Right lobe of liver (tissue), 6 donors: ENCODE measurements around the gene ACTRT2. TPM values are rescaled to one million over a fixed set of nuclear protein-coding genes. Genes with fewer than 3 reads are reported as not detected.

Experiments used
- ATAC-seq, 4 donors: fragments of 200-7000 bp; cut with Tn5 transposase; one replicate each; pipeline ENCODE4 v1.9.1; 2020; ENCODE audit warnings: mild to moderate bottlenecking in 4 of 4, moderate library complexity in 4 of 4
- DNase-seq, 3 donors: peaks; one replicate each; pipeline ENCODE4 v3.0.0-alpha.2; 2020
- H3K27ac ChIP-seq, 3 donors: fragments of 200-600 bp; one replicate each; pipeline ENCODE4 v1.8.0; 2022
- H3K27me3 ChIP-seq, 2 donors: fragments of 200-600 bp; one replicate each; pipeline ENCODE4 v1.8.0; 2022
- H3K36me3 ChIP-seq, 4 donors: fragments of 200-600 bp; sonication (generic) in 1 of 4; one replicate each; pipeline versions ENCODE4 v1.5.1 to v1.8.0; 2017 to 2022; ENCODE audit warnings: control low read depth in 1 of 4
- H3K4me1 ChIP-seq, 4 donors: fragments of 200-600 bp; sonication (generic) in 1 of 4; one replicate each; pipeline versions ENCODE4 v1.5.1 to v1.8.0; 2017 to 2022; ENCODE audit warnings: control low read depth in 1 of 4
- H3K4me3 ChIP-seq, 3 donors: fragments of 200-600 bp; one replicate each; pipeline ENCODE4 v1.8.0; 2022
- H3K9me3 ChIP-seq, 4 donors: fragments of 200-600 bp; sonication (generic) in 1 of 4; one replicate each; pipeline versions ENCODE4 v1.5.1 to v1.8.0; 2017 to 2022; ENCODE audit warnings: control low read depth in 1 of 4
- POLR2A ChIP-seq: fragments of 450-650 bp; IDR thresholded peaks from one replicate; pipeline ENCODE4 v1.6.1; 2017; ENCODE audit warnings: antibody characterized with exemption, mild to moderate bottlenecking
- WGBS: methylation state at CpG from one replicate; pipeline ENCODE4 v1.1.6; 2018; ENCODE audit warnings: low coverage, low lambda C conversion rate; ENCODE audit not compliant: insufficient coverage; ENCODE audit errors: missing lambda C conversion rate; 5-methylcytosine and 5-hydroxymethylcytosine counted together
- intact Hi-C, 2 donors: fragments of 100-400 bp; cut with DNase I; formaldehyde crosslinking; loops; one replicate each; pipeline versions ENCODE4 v1.11.2 to v1.14.1; 2022
- total RNA-seq, 6 experiments: library from RNA; depleted of rRNA in 2 of 6; stranded (reverse); fragments of >200 nt in 2 of 6; fragmentation: NEBNext Ultra II Directional in 3 of 6; extraction: Animal tissue kit (Norgen Biotek cat#: 25700) in 3 of 6; gene quantifications; one replicate each; pipeline versions ENCODE4 v1.1.0 to v1.2.4, GENCODE V29; 2016 to 2023
- TF ChIP-seq, protein P1 (sequence below), 4 donors: fragments of 200-600 bp in 3 of 4; fragments of 450-650 bp in 1 of 4; IDR thresholded peaks; one replicate each; pipeline versions ENCODE4 v1.5.1 to v1.8.0; 2016 to 2022; ENCODE audit warnings: antibody characterized with exemption in 4 of 4, mild to moderate bottlenecking in 2 of 4
- donor health status: DM: no; HTN: yes; CAD: no.
- donor health status: DM: no; HTN: no; CAD: no.
- donor health status: DM: no; HTN: no; CAD: no.
- donor health status: DM: no; HTN: yes; CAD: no.
- donor health status: DM: no; HTN: yes; CAD: no.

Gene ACTRT2
- total RNA-seq, 6 experiments from 2014 or later = not detected

DNA sequence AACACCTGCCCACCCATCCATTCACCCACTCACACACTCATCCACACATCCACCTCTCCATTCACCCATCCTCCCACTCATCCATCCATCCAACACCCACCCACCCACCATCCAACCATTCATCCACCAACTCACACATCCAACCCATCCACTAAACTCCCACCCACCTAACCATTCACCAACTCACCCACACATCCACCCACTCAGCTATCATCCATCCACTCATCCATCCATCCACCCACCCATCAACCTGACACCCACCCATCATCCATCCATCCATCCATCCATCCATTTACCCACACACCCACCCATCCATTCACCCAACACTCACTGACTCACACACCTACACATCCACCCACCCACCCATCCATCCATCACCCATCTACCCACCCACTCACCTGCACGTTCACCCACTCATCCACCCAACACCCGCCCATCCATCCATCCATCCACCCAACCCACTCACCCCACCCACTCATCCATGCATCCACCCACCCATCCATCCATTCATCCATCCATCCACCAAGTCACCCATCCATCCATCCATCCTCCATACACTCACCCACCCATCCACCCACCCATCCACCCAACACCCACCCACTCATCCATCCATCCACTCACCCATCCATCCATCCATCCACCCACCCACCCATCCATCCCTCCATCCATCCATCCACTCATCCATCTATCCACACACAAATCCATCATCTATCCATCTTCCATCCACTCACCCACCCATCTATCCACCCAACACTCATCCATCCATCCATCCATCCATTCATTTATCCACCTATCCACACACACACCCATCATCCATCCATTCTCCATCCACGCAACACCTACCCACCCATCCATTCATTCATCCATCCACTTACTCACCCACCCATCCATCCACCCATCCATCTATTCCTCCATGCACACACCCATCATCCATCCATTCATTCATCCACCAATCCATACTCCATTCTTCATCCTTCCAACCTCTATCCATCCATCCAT lies 30.3 kb downstream of the ACTRT2 start:
- H3K4me1 ChIP-seq = no peaks in the 10 kb centered on the region
- no peak overlapping the region for H3K27ac ChIP-seq
- intact Hi-C loops = no loop called here
- DNase-seq = no peak
- TF ChIP-seq, protein P1, sequence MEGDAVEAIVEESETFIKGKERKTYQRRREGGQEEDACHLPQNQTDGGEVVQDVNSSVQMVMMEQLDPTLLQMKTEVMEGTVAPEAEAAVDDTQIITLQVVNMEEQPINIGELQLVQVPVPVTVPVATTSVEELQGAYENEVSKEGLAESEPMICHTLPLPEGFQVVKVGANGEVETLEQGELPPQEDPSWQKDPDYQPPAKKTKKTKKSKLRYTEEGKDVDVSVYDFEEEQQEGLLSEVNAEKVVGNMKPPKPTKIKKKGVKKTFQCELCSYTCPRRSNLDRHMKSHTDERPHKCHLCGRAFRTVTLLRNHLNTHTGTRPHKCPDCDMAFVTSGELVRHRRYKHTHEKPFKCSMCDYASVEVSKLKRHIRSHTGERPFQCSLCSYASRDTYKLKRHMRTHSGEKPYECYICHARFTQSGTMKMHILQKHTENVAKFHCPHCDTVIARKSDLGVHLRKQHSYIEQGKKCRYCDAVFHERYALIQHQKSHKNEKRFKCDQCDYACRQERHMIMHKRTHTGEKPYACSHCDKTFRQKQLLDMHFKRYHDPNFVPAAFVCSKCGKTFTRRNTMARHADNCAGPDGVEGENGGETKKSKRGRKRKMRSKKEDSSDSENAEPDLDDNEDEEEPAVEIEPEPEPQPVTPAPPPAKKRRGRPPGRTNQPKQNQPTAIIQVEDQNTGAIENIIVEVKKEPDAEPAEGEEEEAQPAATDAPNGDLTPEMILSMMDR (IDR thresholded peaks at IDR 0.05) = no peak
- TF ChIP-seq POLR2A = no peak
- no peaks in the 10 kb centered on the region for H3K9me3 ChIP-seq
- WGBS = 62% methylated on average over 3 of the region's 3 CpGs
- H3K36me3 ChIP-seq = no peaks in the 10 kb centered on the region
- no peaks in the 10 kb centered on the region for H3K27me3 ChIP-seq
- no peak overlapping the region for H3K4me3 ChIP-seq
- ATAC-seq = no peak

DNA sequence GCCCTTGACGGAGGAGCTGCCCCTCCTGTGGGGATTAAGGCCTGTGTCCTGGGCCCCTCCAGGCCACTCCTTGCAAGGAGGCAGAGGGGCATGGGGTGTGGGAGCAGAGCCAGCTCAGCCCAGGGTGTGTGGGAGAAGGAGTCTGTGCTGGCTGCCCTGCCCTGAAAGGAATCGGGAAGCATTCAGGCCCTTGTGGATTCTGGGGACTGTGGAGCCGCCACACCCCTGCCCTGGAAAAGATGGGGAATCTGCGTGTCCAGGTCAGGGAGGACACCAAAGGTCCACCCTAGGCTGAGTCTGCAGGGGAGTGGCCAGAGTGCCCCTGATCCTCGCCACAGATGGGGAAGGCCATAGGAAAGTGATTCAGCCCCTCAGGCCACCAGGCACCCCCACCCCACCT lies 31.2 kb downstream of the ACTRT2 start:
- H3K4me1 ChIP-seq = no peaks in the 10 kb centered on the region
- H3K36me3 ChIP-seq = no peaks in the 10 kb centered on the region
- H3K9me3 ChIP-seq = no peaks in the 10 kb centered on the region
- intact Hi-C loops = no loop called here
- H3K4me3 ChIP-seq = no peak overlapping the region
- no peak overlapping the region for H3K27ac ChIP-seq
- TF ChIP-seq POLR2A = no peak
- TF ChIP-seq, protein P1 (IDR thresholded peaks at IDR 0.05) = no peak
- no peaks in the 10 kb centered on the region for H3K27me3 ChIP-seq
- ATAC-seq = no peak
- DNase-seq = no peak
- 71% methylated on average over 1 of the region's 5 CpGs for WGBS

DNA sequence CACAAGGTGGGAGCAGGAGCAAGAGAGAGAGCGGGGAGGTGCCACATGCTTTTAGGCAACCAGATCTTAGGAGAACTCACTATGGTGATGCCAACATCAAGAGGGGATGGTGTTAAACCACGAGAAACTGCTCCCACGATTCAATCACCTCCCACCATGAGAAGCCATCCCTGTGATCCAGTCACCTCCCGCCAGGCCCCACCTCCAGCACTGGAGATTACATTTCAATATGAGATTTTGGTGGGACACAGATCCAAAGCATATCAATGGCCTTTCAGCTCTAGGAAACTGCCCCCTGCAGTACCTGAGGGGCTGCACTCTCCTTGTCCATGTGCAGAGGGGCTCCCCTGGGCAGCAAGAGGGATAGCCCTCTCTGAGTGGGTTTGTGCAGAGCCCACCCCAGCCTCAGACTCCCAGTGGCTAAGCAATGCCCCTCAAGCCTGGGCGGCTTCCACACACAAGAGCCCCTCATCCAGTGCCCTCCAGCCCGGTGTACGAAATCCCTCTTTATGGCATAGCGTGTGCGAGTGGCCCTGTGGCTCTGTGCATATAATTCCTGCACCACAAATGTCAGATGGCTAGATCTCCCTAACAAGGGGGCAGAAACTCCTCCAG lies 32.2 kb downstream of the ACTRT2 start:
- no peak for DNase-seq
- Histone ChIP-seq H3K9me3 (no peaks in the 10 kb centered on the region), H3K27me3 (no peaks in the 10 kb centered on the region), H3K36me3 (no peaks in the 10 kb centered on the region), H3K4me3 (no peak overlapping the region), H3K4me1 (no peaks in the 10 kb centered on the region), H3K27ac (no peak overlapping the region)
- ATAC-seq = no peak
- intact Hi-C loops = no loop called here
- 65% methylated on average over 3 of the region's 9 CpGs for WGBS
- TF ChIP-seq, protein P1 (IDR thresholded peaks at IDR 0.05) = no peak
- TF ChIP-seq POLR2A = no peak

DNA sequence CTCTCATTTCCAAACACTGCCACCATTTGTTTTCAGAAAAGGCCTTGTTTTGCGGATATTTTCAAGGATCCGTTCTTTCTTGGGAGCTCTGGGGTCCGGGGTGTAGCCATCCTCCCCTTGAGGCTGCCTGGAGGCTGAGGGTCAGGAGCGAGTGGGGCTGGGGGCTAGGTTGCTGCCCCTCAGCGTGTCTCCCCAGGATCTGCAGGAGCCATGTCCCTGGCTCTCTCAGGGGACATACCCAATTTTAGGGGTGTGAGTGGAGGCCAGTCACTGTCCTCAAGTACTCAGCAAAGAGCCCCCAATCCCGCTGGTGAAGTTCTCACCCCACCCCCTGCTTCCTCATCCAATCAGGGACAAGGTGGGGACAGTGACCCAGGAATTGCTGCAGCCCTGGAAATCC lies 32.7 kb downstream of the ACTRT2 start:
- no peaks in the 10 kb centered on the region for H3K4me1 ChIP-seq
- TF ChIP-seq, protein P1 (IDR thresholded peaks at IDR 0.05) = no peak
- no peak for TF ChIP-seq POLR2A
- intact Hi-C loops = no loop called here
- DNase-seq = no peak
- H3K4me3 ChIP-seq = no peak overlapping the region
- no peaks in the 10 kb centered on the region for H3K36me3 ChIP-seq
- no peaks in the 10 kb centered on the region for H3K9me3 ChIP-seq
- 46% methylated on average over 5 of the region's 6 CpGs for WGBS
- ATAC-seq = no peak
- no peak overlapping the region for H3K27ac ChIP-seq
- no peaks in the 10 kb centered on the region for H3K27me3 ChIP-seq
